ENCODE results near the gene CCDC138. TPM values are rescaled to one million over a fixed set of nuclear protein-coding genes. Genes with fewer than 3 reads are reported as not detected.

Gene CCDC138
- total RNA-seq, 2 donors from 2014 or later = 29.7 to 30.2 TPM

- Histone ChIP-seq H3K27ac (ENCODE audit: low read depth, low read length) (no peak overlapping the region), H3K4me3 (ENCODE audit: low read length) (no peak overlapping the region), H3K4me1 (ENCODE audit: control insufficient read depth, insufficient read depth, low read length) (no peaks in the 10 kb centered on the region), H3K27me3 (ENCODE audit: control insufficient read depth, insufficient read depth, low read length, poor library complexity, severe bottlenecking) (no peaks in the 10 kb centered on the region), H3K36me3 (ENCODE audit: control insufficient read depth, insufficient read depth, low read length) (no peaks in the 10 kb centered on the region), H3K9ac (ENCODE audit: extremely low read depth, low read length, poor library complexity, severe bottlenecking) (no peak overlapping the region), H3K9me3 (ENCODE audit: control insufficient read depth, low read length) (no peaks in the 10 kb centered on the region)
- no peak for TF ChIP-seq CTCF (conservative IDR thresholded peaks at IDR 0.05)
- 88 to 98% methylated on average over 7 to 15 of the region's 15 CpGs for WGBS, 2 experiments (ENCODE audit: insufficient coverage in 1 of 2, insufficient read length in 1 of 2)
- no peaks in the 10 kb centered on the region for H3K4me1 Mint-ChIP-seq
- H3K27me3 Mint-ChIP-seq (ENCODE audit: insufficient read depth) = no peaks in the 10 kb centered on the region
- H3K36me3 Mint-ChIP-seq (ENCODE audit: low read depth) = no peaks in the 10 kb centered on the region
- no peak overlapping the region for H3K27ac Mint-ChIP-seq
- H3K4me3 Mint-ChIP-seq = no peak overlapping the region
- no peaks in the 10 kb centered on the region for H3K9me3 Mint-ChIP-seq
- DNase-seq = peak; percentile 13
Measured at GRCh38 chr2:108918156-108918874, 131.7 kb downstream of the CCDC138 start.

DNA sequence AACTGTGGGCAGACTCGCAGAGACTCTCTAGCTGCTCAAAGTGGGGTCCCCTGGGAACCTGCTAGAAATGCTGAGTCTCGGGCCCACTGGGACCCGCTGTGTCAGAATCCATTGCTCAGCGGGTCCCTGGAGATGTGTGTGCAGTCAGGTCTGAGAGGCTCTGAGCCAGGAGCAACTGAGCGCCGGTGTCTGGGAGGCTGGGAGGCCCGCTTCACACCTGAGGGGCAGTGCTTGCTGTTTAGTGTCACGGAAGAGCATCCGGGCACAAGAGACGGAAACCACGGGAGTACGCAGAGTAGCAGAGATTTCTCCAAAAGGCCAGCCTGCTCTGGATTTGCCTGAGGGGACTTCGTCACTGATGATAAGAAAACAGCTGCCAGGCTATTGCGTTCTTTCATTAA, 132.4 kb downstream of the CCDC138 start:
- H3K27me3 Mint-ChIP-seq (ENCODE audit: insufficient read depth) = no peaks in the 10 kb centered on the region
- no peaks in the 10 kb centered on the region for H3K9me3 ChIP-seq (ENCODE audit: control insufficient read depth, low read length)
- H3K4me3 Mint-ChIP-seq = no peak overlapping the region
- no peak overlapping the region for H3K4me3 ChIP-seq (ENCODE audit: low read length)
- 91 to 92% methylated on average over 11 to 14 of the region's 14 CpGs for WGBS, 2 experiments (ENCODE audit: insufficient coverage in 1 of 2, insufficient read length in 1 of 2)
- no peaks in the 10 kb centered on the region for H3K4me1 ChIP-seq (ENCODE audit: control insufficient read depth, insufficient read depth, low read length)
- H3K27ac Mint-ChIP-seq = no peak overlapping the region
- H3K27ac ChIP-seq (ENCODE audit: low read depth, low read length) = no peak overlapping the region
- H3K4me1 Mint-ChIP-seq = no peaks in the 10 kb centered on the region
- no peaks in the 10 kb centered on the region for H3K36me3 Mint-ChIP-seq (ENCODE audit: low read depth)
- DNase-seq = peak; percentile 33
- TF ChIP-seq CTCF (conservative IDR thresholded peaks at IDR 0.05) = no peak
- H3K36me3 ChIP-seq (ENCODE audit: control insufficient read depth, insufficient read depth, low read length) = no peaks in the 10 kb centered on the region
- H3K9ac ChIP-seq (ENCODE audit: extremely low read depth, low read length, poor library complexity, severe bottlenecking) = no peak overlapping the region
- H3K9me3 Mint-ChIP-seq = no peaks in the 10 kb centered on the region
- no peaks in the 10 kb centered on the region for H3K27me3 ChIP-seq (ENCODE audit: control insufficient read depth, insufficient read depth, low read length, poor library complexity, severe bottlenecking)

GRCh38 chr2:108919571-108920373, 133.2 kb downstream of the CCDC138 start:
- Mint-ChIP-seq H3K27ac (no peak overlapping the region), H3K9me3 (no peaks in the 10 kb centered on the region), H3K4me1 (no peaks in the 10 kb centered on the region), H3K4me3 (no peak overlapping the region), H3K27me3 (ENCODE audit: insufficient read depth) (no peaks in the 10 kb centered on the region), H3K36me3 (ENCODE audit: low read depth) (no peaks in the 10 kb centered on the region)
- Histone ChIP-seq H3K4me1 (ENCODE audit: control insufficient read depth, insufficient read depth, low read length) (no peaks in the 10 kb centered on the region), H3K9me3 (ENCODE audit: control insufficient read depth, low read length) (no peaks in the 10 kb centered on the region), H3K27me3 (ENCODE audit: control insufficient read depth, insufficient read depth, low read length, poor library complexity, severe bottlenecking) (no peaks in the 10 kb centered on the region), H3K9ac (ENCODE audit: extremely low read depth, low read length, poor library complexity, severe bottlenecking) (no peak overlapping the region), H3K4me3 (ENCODE audit: low read length) (no peak overlapping the region), H3K36me3 (ENCODE audit: control insufficient read depth, insufficient read depth, low read length) (no peaks in the 10 kb centered on the region), H3K27ac (ENCODE audit: low read depth, low read length) (no peak overlapping the region)
- 94 to 99% methylated on average over 16 to 19 of the region's 19 CpGs for WGBS, 2 experiments (ENCODE audit: insufficient coverage in 1 of 2, insufficient read length in 1 of 2)
- peak; percentile 31 for DNase-seq
- TF ChIP-seq CTCF (conservative IDR thresholded peaks at IDR 0.05) = no peak
